PC-9 (cell line): Measurements from ENCODE around the gene GLB1L3. TPM values are rescaled to one million over a fixed set of nuclear protein-coding genes. Genes with fewer than 3 reads are reported as not detected.

ENCODE experiments used
- BruUV-seq: library from RNA; stranded (reverse); fragments of 400-500 nt; replicated peaks from 2 replicates; lab custom pipeline; 2021; lab: Mats Ljungman, UMichigan
- CTCF ChIA-PET: fragments of 300-600 bp; sonication (Branson Sonifier 250); formaldehyde crosslinking; loops from one replicate; lab custom pipeline; 2022; ENCODE audit warnings: antibody characterized with exemption; lab: Charles Lee
- POLR2A ChIA-PET: fragments of 300-600 bp; sonication (Branson Sonifier 250); formaldehyde crosslinking; loops from one replicate; lab custom pipeline; 2022; ENCODE audit warnings: antibody characterized with exemption; ENCODE audit not compliant: unreplicated experiment; lab: Charles Lee
- DNase-seq, 2 experiments: peaks; one replicate each; pipeline versions ENCODE4 v3.0.0 to v3.0.0-alpha.2; 2015 to 2022; ENCODE audit warnings: mixed read lengths in 1 of 2
- H2AFZ ChIP-seq: fragments of 200-600 bp; sonication (generic); 2 replicates; pipeline ENCODE4 v1.8.1; 2017; ENCODE audit warnings: antibody characterized with exemption
- H3F3A ChIP-seq: fragments of 200-600 bp; sonication (generic); 2 replicates; pipeline ENCODE4 v1.8.1; 2017; ENCODE audit warnings: antibody characterized with exemption, mild to moderate bottlenecking, low read depth; ENCODE audit not compliant: insufficient read depth
- H3K27ac ChIP-seq: fragments of 200-600 bp; sonication (generic); 2 replicates; pipeline ENCODE4 v1.6.1; 2016; ENCODE audit warnings: mixed run types
- H3K27me3 ChIP-seq: fragments of 200-600 bp; sonication (generic); 2 replicates; pipeline ENCODE4 v1.6.1; 2016; ENCODE audit warnings: low read depth, mixed run types; ENCODE audit not compliant: insufficient read depth
- H3K36me3 ChIP-seq: fragments of 200-600 bp; sonication (generic); 2 replicates; pipeline ENCODE4 v1.6.1; 2016; ENCODE audit warnings: low read depth, mixed run types
- H3K4me1 ChIP-seq: fragments of 200-600 bp; sonication (generic); replicated peaks from 2 replicates; pipeline ENCODE4 v1.6.1; 2016; ENCODE audit warnings: mixed run types; ENCODE audit not compliant: insufficient read depth
- H3K4me2 ChIP-seq: fragments of 200-600 bp; sonication (generic); 2 replicates; pipeline ENCODE4 v1.6.1; 2017; ENCODE audit warnings: mixed run types
- H3K4me3 ChIP-seq: fragments of 200-600 bp; sonication (generic); 2 replicates; pipeline ENCODE4 v1.6.1; 2016; ENCODE audit warnings: mixed run types
- H3K79me2 ChIP-seq: fragments of 200-600 bp; sonication (generic); 2 replicates; pipeline ENCODE4 v1.6.1; 2017; ENCODE audit warnings: low read depth, mixed run types
- H3K9me2 ChIP-seq: fragments of 200-600 bp; sonication (generic); 2 replicates; pipeline ENCODE4 v1.8.1; 2017; ENCODE audit warnings: mild to moderate bottlenecking; ENCODE audit not compliant: insufficient read depth
- H3K9me3 ChIP-seq: fragments of 200-600 bp; sonication (generic); 2 replicates; pipeline ENCODE4 v1.8.1; 2016; ENCODE audit warnings: low read depth; ENCODE audit not compliant: insufficient read depth
- H4K20me1 ChIP-seq: fragments of 200-600 bp; sonication (generic); 2 replicates; pipeline ENCODE4 v1.8.1; 2017; ENCODE audit not compliant: insufficient read depth
- EZH2 ChIP-seq: fragments of 200-600 bp; sonication (generic); IDR thresholded peaks from 2 replicates; pipeline ENCODE4 v1.8.0; 2017; ENCODE audit warnings: antibody characterized with exemption, low read depth
- intact Hi-C: fragments of 100-400 bp; cut with micrococcal nuclease; formaldehyde crosslinking; loops from one replicate; pipeline ENCODE4 v1.10.0; 2022; ENCODE audit not compliant: unreplicated experiment
- total RNA-seq: library from RNA; stranded (reverse); gene quantifications from 2 replicates; pipeline ENCODE4 v1.2.3, GENCODE V29; 2021
- TF ChIP-seq, protein P1 (sequence below): fragments of 200-600 bp; sonication (generic); conservative IDR thresholded peaks from 2 replicates; pipeline ENCODE4 v1.6.1; 2017; ENCODE audit warnings: mixed run types, antibody characterized with exemption, mild to moderate bottlenecking, moderate library complexity

GLB1L3 gene
- total RNA-seq, 1 experiment from 2014 or later = not detected

DNA sequence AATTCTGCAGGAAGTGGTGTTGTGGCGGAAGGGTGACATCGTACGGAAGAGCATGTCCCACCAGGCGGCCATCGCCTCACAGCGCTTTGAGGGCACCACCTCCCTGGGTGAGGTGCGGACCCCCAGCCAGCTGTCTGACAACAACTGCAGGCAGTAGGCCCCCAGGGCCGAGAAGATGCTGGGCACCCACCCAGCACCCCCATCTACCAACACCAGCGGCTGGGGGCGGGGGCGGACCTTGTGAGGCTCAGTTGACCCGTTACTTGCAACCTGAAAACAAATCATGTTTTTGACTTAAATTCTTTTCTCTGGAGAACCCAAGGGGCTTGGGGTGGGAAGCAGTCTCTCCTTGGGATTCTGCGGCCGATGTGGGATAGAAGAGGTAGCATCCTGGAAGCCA, 30.7 kb upstream of the GLB1L3 start:
- no peak overlapping the region for H3K4me2 ChIP-seq
- no peaks in the 10 kb centered on the region for H3K36me3 ChIP-seq
- TF ChIP-seq, protein P1, sequence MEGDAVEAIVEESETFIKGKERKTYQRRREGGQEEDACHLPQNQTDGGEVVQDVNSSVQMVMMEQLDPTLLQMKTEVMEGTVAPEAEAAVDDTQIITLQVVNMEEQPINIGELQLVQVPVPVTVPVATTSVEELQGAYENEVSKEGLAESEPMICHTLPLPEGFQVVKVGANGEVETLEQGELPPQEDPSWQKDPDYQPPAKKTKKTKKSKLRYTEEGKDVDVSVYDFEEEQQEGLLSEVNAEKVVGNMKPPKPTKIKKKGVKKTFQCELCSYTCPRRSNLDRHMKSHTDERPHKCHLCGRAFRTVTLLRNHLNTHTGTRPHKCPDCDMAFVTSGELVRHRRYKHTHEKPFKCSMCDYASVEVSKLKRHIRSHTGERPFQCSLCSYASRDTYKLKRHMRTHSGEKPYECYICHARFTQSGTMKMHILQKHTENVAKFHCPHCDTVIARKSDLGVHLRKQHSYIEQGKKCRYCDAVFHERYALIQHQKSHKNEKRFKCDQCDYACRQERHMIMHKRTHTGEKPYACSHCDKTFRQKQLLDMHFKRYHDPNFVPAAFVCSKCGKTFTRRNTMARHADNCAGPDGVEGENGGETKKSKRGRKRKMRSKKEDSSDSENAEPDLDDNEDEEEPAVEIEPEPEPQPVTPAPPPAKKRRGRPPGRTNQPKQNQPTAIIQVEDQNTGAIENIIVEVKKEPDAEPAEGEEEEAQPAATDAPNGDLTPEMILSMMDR = no peak
- TF ChIP-seq EZH2 = no peak
- intact Hi-C loops = no loop called here
- no TSS peak for BruUV-seq
- no peaks in the 10 kb centered on the region for H4K20me1 ChIP-seq
- no peak overlapping the region for H2AFZ ChIP-seq
- no peaks in the 10 kb centered on the region for H3K9me3 ChIP-seq
- no peaks in the 10 kb centered on the region for H3K27me3 ChIP-seq
- POLR2A ChIA-PET = no interaction called here
- no peak for DNase-seq
- no peaks in the 10 kb centered on the region for H3F3A ChIP-seq
- no peak overlapping the region for H3K4me3 ChIP-seq
- no peaks in the 10 kb centered on the region for H3K4me1 ChIP-seq
- no peaks in the 10 kb centered on the region for H3K79me2 ChIP-seq
- CTCF ChIA-PET = no interaction called here
- H3K27ac ChIP-seq = no peak overlapping the region
- H3K9me2 ChIP-seq = no peaks in the 10 kb centered on the region

DNA sequence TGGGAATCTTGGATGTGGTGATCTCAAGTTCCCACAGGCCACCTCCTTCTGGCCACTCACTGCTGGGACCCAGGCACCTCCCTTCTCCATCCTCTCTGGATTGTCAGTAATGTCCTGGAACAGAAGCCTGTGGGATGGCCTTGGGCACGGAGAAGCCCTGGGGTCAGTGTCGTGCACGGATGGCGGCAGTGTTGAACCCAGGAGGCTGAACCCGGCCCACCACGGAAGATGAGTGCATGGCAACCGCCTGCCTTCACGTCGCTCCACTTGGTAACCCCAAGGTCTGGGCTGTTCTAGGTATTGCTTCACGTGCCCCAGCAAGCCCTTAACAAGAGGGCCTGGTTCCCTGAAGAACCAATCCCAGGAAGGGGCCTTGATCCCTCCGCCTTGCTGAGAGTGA, 30.1 kb upstream of the GLB1L3 start:
- no peak for DNase-seq
- H3K4me1 ChIP-seq = no peaks in the 10 kb centered on the region
- TF ChIP-seq, protein P1 = no peak
- TF ChIP-seq EZH2 = no peak
- no peaks in the 10 kb centered on the region for H3K9me2 ChIP-seq
- ChIA-PET CTCF (no interaction called here), POLR2A (no interaction called here)
- no peaks in the 10 kb centered on the region for H3K27me3 ChIP-seq
- H2AFZ ChIP-seq = no peak overlapping the region
- no peaks in the 10 kb centered on the region for H4K20me1 ChIP-seq
- no peak overlapping the region for H3K4me3 ChIP-seq
- H3K79me2 ChIP-seq = no peaks in the 10 kb centered on the region
- no peaks in the 10 kb centered on the region for H3K36me3 ChIP-seq
- BruUV-seq = no TSS peak
- H3K4me2 ChIP-seq = no peak overlapping the region
- no peaks in the 10 kb centered on the region for H3K9me3 ChIP-seq
- H3F3A ChIP-seq = no peaks in the 10 kb centered on the region
- no peak overlapping the region for H3K27ac ChIP-seq
- intact Hi-C loops = no loop called here

DNA sequence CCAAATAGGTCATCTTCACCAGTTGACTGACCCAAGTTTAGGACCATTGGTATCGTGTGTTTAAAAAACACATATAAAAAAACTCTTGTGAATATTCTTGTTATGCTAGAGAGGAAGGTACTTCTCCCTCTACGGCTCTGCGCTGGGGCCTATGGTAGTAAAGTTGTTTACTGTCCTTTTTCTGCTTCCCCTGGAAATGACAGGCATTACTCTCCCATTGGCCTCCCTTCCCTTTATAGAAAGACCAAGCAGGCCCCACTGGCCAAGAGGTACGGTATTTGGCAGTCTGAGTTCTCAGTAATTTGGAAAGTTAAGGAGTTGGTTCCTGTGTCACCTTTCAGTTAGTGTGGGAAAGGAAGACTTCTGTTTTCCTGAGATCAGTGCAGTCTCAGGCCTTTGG, 29.5 kb upstream of the GLB1L3 start:
- H3F3A ChIP-seq = no peaks in the 10 kb centered on the region
- no peaks in the 10 kb centered on the region for H4K20me1 ChIP-seq
- no peak overlapping the region for H2AFZ ChIP-seq
- no peak overlapping the region for H3K27ac ChIP-seq
- H3K4me1 ChIP-seq = no peaks in the 10 kb centered on the region
- H3K36me3 ChIP-seq = no peaks in the 10 kb centered on the region
- no peaks in the 10 kb centered on the region for H3K27me3 ChIP-seq
- ChIA-PET POLR2A (no interaction called here), CTCF (no interaction called here)
- H3K9me2 ChIP-seq = no peaks in the 10 kb centered on the region
- no TSS peak for BruUV-seq
- no peak for DNase-seq
- no peaks in the 10 kb centered on the region for H3K9me3 ChIP-seq
- H3K4me2 ChIP-seq = no peak overlapping the region
- H3K79me2 ChIP-seq = no peaks in the 10 kb centered on the region
- H3K4me3 ChIP-seq = no peak overlapping the region
- TF ChIP-seq, protein P1 = no peak
- no peak for TF ChIP-seq EZH2
- intact Hi-C loops = no loop called here
